ENCODE measurements around the gene MARCO. TPM values are rescaled to one million over a fixed set of nuclear protein-coding genes. Genes with fewer than 3 reads are reported as not detected.

The MARCO gene
- total RNA-seq, 1 experiment from 2014 or later, result not detected

- Histone ChIP-seq H3K36me3 (ENCODE audit: low read depth, low read length) (no peaks in the 10 kb centered on the region), H3K9me3 (ENCODE audit: low read length) (no peaks in the 10 kb centered on the region), H3K79me2 (ENCODE audit: low read length) (no peaks in the 10 kb centered on the region), H4K20me1 (ENCODE audit: low read length) (no peaks in the 10 kb centered on the region), H3K27me3 (ENCODE audit: low read length) (no peaks in the 10 kb centered on the region), H3K9ac (ENCODE audit: low read length) (no peak overlapping the region), H3K4me1 (ENCODE audit: insufficient read depth, low read length) (peaks cover 17% of the 10 kb centered on the region), H3K4me3 (ENCODE audit: low read length) (no peak overlapping the region), H3K27ac (ENCODE audit: low read length) (no peak overlapping the region), H3K9me2 (replicated peaks; ENCODE audit: low read length) (no peaks in the 10 kb centered on the region), H3F3A (ENCODE audit: low read length, unreplicated experiment) (no peaks in the 10 kb centered on the region), H2AFZ (ENCODE audit: low read length) (no peak overlapping the region), H3K4me2 (ENCODE audit: low read length) (no peak overlapping the region)
- ATAC-seq (no peak), DNase-seq (no peak)
- ChIA-PET POLR2A (ENCODE audit: unreplicated experiment) (no interaction called here), CTCF (no interaction called here)
- TF ChIP-seq EZH2 (IDR thresholded peaks at IDR 0.05; ENCODE audit: low read length, unreplicated experiment) (no peak), EZH2phosphoT487 (IDR thresholded peaks at IDR 0.05; ENCODE audit: borderline replicate concordance, low read length) (no peak)
- TF ChIP-seq, protein P1, sequence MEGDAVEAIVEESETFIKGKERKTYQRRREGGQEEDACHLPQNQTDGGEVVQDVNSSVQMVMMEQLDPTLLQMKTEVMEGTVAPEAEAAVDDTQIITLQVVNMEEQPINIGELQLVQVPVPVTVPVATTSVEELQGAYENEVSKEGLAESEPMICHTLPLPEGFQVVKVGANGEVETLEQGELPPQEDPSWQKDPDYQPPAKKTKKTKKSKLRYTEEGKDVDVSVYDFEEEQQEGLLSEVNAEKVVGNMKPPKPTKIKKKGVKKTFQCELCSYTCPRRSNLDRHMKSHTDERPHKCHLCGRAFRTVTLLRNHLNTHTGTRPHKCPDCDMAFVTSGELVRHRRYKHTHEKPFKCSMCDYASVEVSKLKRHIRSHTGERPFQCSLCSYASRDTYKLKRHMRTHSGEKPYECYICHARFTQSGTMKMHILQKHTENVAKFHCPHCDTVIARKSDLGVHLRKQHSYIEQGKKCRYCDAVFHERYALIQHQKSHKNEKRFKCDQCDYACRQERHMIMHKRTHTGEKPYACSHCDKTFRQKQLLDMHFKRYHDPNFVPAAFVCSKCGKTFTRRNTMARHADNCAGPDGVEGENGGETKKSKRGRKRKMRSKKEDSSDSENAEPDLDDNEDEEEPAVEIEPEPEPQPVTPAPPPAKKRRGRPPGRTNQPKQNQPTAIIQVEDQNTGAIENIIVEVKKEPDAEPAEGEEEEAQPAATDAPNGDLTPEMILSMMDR (conservative IDR thresholded peaks at IDR 0.05; ENCODE audit: low read depth, low read length), result no peak
- BruUV-seq (replicated peaks), result no TSS peak
- intact Hi-C loops (cut with micrococcal nuclease), result no loop called here
Observed at GRCh38 chr2:118968042-118968441, 26.0 kb downstream of the MARCO start.

GRCh38 chr2:118968961-118969733 lies 27.2 kb downstream of the MARCO start:
- CTCF ChIA-PET, result no interaction called here
- Histone ChIP-seq H3K79me2 (ENCODE audit: low read length) (no peaks in the 10 kb centered on the region), H4K20me1 (ENCODE audit: low read length) (no peaks in the 10 kb centered on the region), H3K27me3 (ENCODE audit: low read length) (no peaks in the 10 kb centered on the region), H3K4me2 (ENCODE audit: low read length) (no peak overlapping the region), H3K27ac (ENCODE audit: low read length) (no peak overlapping the region), H3K9me2 (replicated peaks; ENCODE audit: low read length) (no peaks in the 10 kb centered on the region), H2AFZ (ENCODE audit: low read length) (no peak overlapping the region), H3F3A (ENCODE audit: low read length, unreplicated experiment) (no peaks in the 10 kb centered on the region), H3K9me3 (ENCODE audit: low read length) (no peaks in the 10 kb centered on the region), H3K4me3 (ENCODE audit: low read length) (no peak overlapping the region), H3K9ac (ENCODE audit: low read length) (no peak overlapping the region), H3K4me1 (ENCODE audit: insufficient read depth, low read length) (peaks cover 27% of the 10 kb centered on the region), H3K36me3 (ENCODE audit: low read depth, low read length) (no peaks in the 10 kb centered on the region)
- ATAC-seq (no peak), DNase-seq (no peak)
- TF ChIP-seq EZH2phosphoT487 (IDR thresholded peaks at IDR 0.05; ENCODE audit: borderline replicate concordance, low read length) (no peak), EZH2 (IDR thresholded peaks at IDR 0.05; ENCODE audit: low read length, unreplicated experiment) (no peak)
- TF ChIP-seq, protein P1 (conservative IDR thresholded peaks at IDR 0.05; ENCODE audit: low read depth, low read length), result no peak
- BruUV-seq (replicated peaks), result no TSS peak
- intact Hi-C loops (cut with micrococcal nuclease), result no loop called here
- POLR2A ChIA-PET (ENCODE audit: unreplicated experiment), result no interaction called here

- H2AFZ ChIP-seq (ENCODE audit: low read length), result no peak overlapping the region
- H3K9me3 ChIP-seq (ENCODE audit: low read length), result no peaks in the 10 kb centered on the region
- POLR2A ChIA-PET (ENCODE audit: unreplicated experiment), result no interaction called here
- no peak overlapping the region for H3K9ac ChIP-seq (ENCODE audit: low read length)
- DNase-seq (no peak), ATAC-seq (no peak)
- intact Hi-C loops (cut with micrococcal nuclease), result no loop called here
- H3K27ac ChIP-seq (ENCODE audit: low read length), result no peak overlapping the region
- no peaks in the 10 kb centered on the region for H3K9me2 ChIP-seq (replicated peaks; ENCODE audit: low read length)
- no TSS peak for BruUV-seq (replicated peaks)
- no peaks in the 10 kb centered on the region for H3K79me2 ChIP-seq (ENCODE audit: low read length)
- H3K4me2 ChIP-seq (ENCODE audit: low read length), result no peak overlapping the region
- TF ChIP-seq EZH2phosphoT487 (IDR thresholded peaks at IDR 0.05; ENCODE audit: borderline replicate concordance, low read length), result no peak
- TF ChIP-seq, protein P1 (conservative IDR thresholded peaks at IDR 0.05; ENCODE audit: low read depth, low read length), result no peak
- no peak for TF ChIP-seq EZH2 (IDR thresholded peaks at IDR 0.05; ENCODE audit: low read length, unreplicated experiment)
- H3K27me3 ChIP-seq (ENCODE audit: low read length), result no peaks in the 10 kb centered on the region
- no peaks in the 10 kb centered on the region for H3F3A ChIP-seq (ENCODE audit: low read length, unreplicated experiment)
- H3K4me1 ChIP-seq (ENCODE audit: insufficient read depth, low read length), result peaks cover 33% of the 10 kb centered on the region
- H3K36me3 ChIP-seq (ENCODE audit: low read depth, low read length), result no peaks in the 10 kb centered on the region
- CTCF ChIA-PET, result no interaction called here
- no peak overlapping the region for H3K4me3 ChIP-seq (ENCODE audit: low read length)
- no peaks in the 10 kb centered on the region for H4K20me1 ChIP-seq (ENCODE audit: low read length)
Observed at GRCh38 chr2:118969734-118970395, 27.9 kb downstream of the MARCO start.

All from PC-3 (cell line).